CD4-positive, alpha-beta memory T cell (primary cell): Measurements from ENCODE around the gene STAT2. TPM values are rescaled to one million over a fixed set of nuclear protein-coding genes. Genes with fewer than 3 reads are reported as not detected.

Experiments
- CTCF ChIA-PET: fragments of 350-600 bp; sonication (Branson Sonifier 250); formaldehyde crosslinking; loops from one replicate; lab custom pipeline; 2021; ENCODE audit warnings: inconsistent platforms; ENCODE audit not compliant: partially characterized antibody; lab: Charles Lee
- POLR2A ChIA-PET: fragments of 350-600 bp; sonication (Branson Sonifier 250); formaldehyde crosslinking; loops from one replicate; lab custom pipeline; 2021; ENCODE audit not compliant: partially characterized antibody; lab: Charles Lee
- DNase-seq, 5 donors: peaks; one replicate each; pipeline versions ENCODE4 v3.0.0 to v3.0.0-alpha.2; 2020 to 2022; ENCODE audit warnings: mixed read lengths in 1 of 5
- H3K27ac ChIP-seq: one replicate; pipeline ENCODE4 v1.7.0; 2013; ENCODE audit warnings: low read depth, low read length
- H3K27me3 ChIP-seq: 2 replicates; pipeline ENCODE4 v1.7.0; 2013; ENCODE audit warnings: mild to moderate bottlenecking, low read length, moderate library complexity; ENCODE audit not compliant: insufficient read depth
- H3K36me3 ChIP-seq: 2 replicates; pipeline ENCODE4 v1.7.0; 2013; ENCODE audit warnings: mild to moderate bottlenecking, low read length, moderate library complexity; ENCODE audit not compliant: insufficient read depth
- H3K4me1 ChIP-seq: 2 replicates; pipeline ENCODE4 v1.7.0; 2013; ENCODE audit warnings: mild to moderate bottlenecking, low read length, moderate library complexity; ENCODE audit not compliant: insufficient read depth
- H3K4me3 ChIP-seq, 2 donors: one replicate each; pipeline ENCODE4 v1.7.0; 2013; ENCODE audit warnings: low read length in 2 of 2, mild to moderate bottlenecking in 1 of 2
- H3K9me3 ChIP-seq, 2 donors: one replicate each; pipeline ENCODE4 v1.7.0; 2013; ENCODE audit warnings: low read length in 2 of 2, control low read depth in 1 of 2; ENCODE audit not compliant: control insufficient read depth in 1 of 2
- H3K27ac Mint-ChIP-seq, 7 donors: one replicate each; pipeline ENCODE4 v1.8.0; 2020 to 2021; ENCODE audit warnings: mixed read lengths in 7 of 7, mild to moderate bottlenecking in 6 of 7, inconsistent platforms in 3 of 7, moderate library complexity in 3 of 7
- H3K27me3 Mint-ChIP-seq, 2 donors: one replicate each; pipeline ENCODE4 v1.8.0; 2020 to 2021; ENCODE audit warnings: mixed read lengths in 2 of 2
- H3K36me3 Mint-ChIP-seq, 2 donors: one replicate each; pipeline ENCODE4 v1.8.0; 2020 to 2021; ENCODE audit warnings: mixed read lengths in 2 of 2, inconsistent platforms in 1 of 2, mild to moderate bottlenecking in 1 of 2
- H3K4me1 Mint-ChIP-seq, 4 donors: one replicate each; pipeline ENCODE4 v1.8.0; 2020 to 2021; ENCODE audit warnings: mixed read lengths in 4 of 4, mild to moderate bottlenecking in 1 of 4
- H3K4me3 Mint-ChIP-seq, 8 donors: one replicate each; pipeline ENCODE4 v1.8.0; 2020 to 2021; ENCODE audit warnings: mixed read lengths in 8 of 8, mild to moderate bottlenecking in 7 of 8, moderate library complexity in 6 of 8, inconsistent platforms in 3 of 8
- H3K9me3 Mint-ChIP-seq, 8 donors: one replicate each; pipeline ENCODE4 v1.8.0; 2020 to 2021; ENCODE audit warnings: mixed read lengths in 8 of 8, mild to moderate bottlenecking in 5 of 8, inconsistent platforms in 3 of 8, moderate library complexity in 1 of 8
- intact Hi-C: fragments of 100-400 bp; cut with micrococcal nuclease; formaldehyde crosslinking; loops from one replicate; pipeline ENCODE4 v1.15.1; 2023
- polyA plus RNA-seq, 2 donors: library from polyadenylated mRNA; unstranded; fragments of 300-500 nt; fragmentation: Illumina TruSeq; gene quantifications; one replicate each; pipeline ENCODE4 v1.2.3, GENCODE V29; 2021
- total RNA-seq, 2 experiments: library from RNA; stranded (reverse); gene quantifications; one replicate each; pipeline ENCODE4 v1.2.3, GENCODE V29; 2021

Gene STAT2
- total and polyA plus RNA-seq, 4 experiments from 2014 or later = 74.4 to 193 (median 136) TPM

GRCh38 chr12:56392331-56392730 lies 32.4 kb upstream of the STAT2 start:
- no peaks in the 10 kb centered on the region for H3K4me1 ChIP-seq
- ChIA-PET POLR2A (no interaction called here), CTCF (interaction anchor here (0.7 kb wide), 1 partner anchor 194 kb away, joined by 3 read pairs; no protein-coding TSS in a partner anchor)
- Mint-ChIP-seq H3K4me1 (no peaks in the 10 kb centered on the region), H3K4me3 (no peak overlapping the region), H3K9me3 (no peaks in the 10 kb centered on the region), H3K27ac (no peak overlapping the region), H3K36me3 (no peaks in the 10 kb centered on the region), H3K27me3 (no peaks in the 10 kb centered on the region)
- H3K36me3 ChIP-seq = no peaks in the 10 kb centered on the region
- intact Hi-C loops = no loop called here
- no peaks in the 10 kb centered on the region for H3K27me3 ChIP-seq
- H3K27ac ChIP-seq = no peak overlapping the region
- H3K4me3 ChIP-seq = no peak overlapping the region
- DNase-seq = no peak
- H3K9me3 ChIP-seq = no peaks in the 10 kb centered on the region

- Histone ChIP-seq H3K36me3 (no peaks in the 10 kb centered on the region), H3K4me3 (no peak overlapping the region), H3K27ac (no peak overlapping the region), H3K27me3 (no peaks in the 10 kb centered on the region), H3K4me1 (no peaks in the 10 kb centered on the region), H3K9me3 (no peaks in the 10 kb centered on the region)
- intact Hi-C loops = no loop called here
- CTCF ChIA-PET = interaction anchor here (0.7 kb wide), 1 partner anchor 193 kb away, joined by 3 read pairs; no protein-coding TSS in a partner anchor
- DNase-seq = no peak
- POLR2A ChIA-PET = no interaction called here
- Mint-ChIP-seq H3K4me3 (no peak overlapping the region), H3K36me3 (no peaks in the 10 kb centered on the region), H3K4me1 (no peaks in the 10 kb centered on the region), H3K27ac (no peak overlapping the region), H3K27me3 (no peaks in the 10 kb centered on the region), H3K9me3 (peaks cover 0 to 1% (median 0%) of the 10 kb centered on the region in 8 donors)
These were observed 31.8 kb upstream of the STAT2 start for GRCh38 chr12:56391721-56392120.

DNA sequence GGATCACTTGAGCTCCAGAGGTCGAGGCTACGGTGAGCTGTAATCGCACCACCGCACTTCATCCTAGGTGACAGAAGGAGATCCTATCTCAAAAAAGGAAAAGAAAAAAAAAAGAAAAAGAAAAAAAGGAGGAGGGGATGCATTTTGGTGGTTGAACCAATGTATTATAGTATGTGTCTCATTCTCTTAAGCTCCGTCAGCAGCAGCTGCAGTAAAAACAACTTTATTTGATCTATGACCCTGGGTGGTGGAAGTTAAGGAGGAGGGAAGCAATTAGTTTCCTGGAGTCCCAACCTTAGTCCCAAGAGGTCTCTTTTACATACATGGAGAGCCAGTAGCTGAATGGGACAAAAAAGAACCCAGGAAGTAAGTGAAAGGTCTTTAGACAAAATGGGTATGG lies 29.5 kb upstream of the STAT2 start:
- Histone ChIP-seq H3K9me3 (no peaks in the 10 kb centered on the region), H3K4me1 (no peaks in the 10 kb centered on the region), H3K27me3 (no peaks in the 10 kb centered on the region), H3K36me3 (no peaks in the 10 kb centered on the region), H3K4me3 (no peak overlapping the region), H3K27ac (no peak overlapping the region)
- Mint-ChIP-seq H3K27ac (no peak overlapping the region), H3K27me3 (no peaks in the 10 kb centered on the region), H3K4me3 (no peak overlapping the region), H3K4me1 (no peaks in the 10 kb centered on the region), H3K36me3 (no peaks in the 10 kb centered on the region), H3K9me3 (peaks cover 0 to 1% (median 0%) of the 10 kb centered on the region in 8 donors)
- ChIA-PET POLR2A (no interaction called here), CTCF (no interaction called here)
- DNase-seq = no peak
- intact Hi-C loops = no loop called here

DNA sequence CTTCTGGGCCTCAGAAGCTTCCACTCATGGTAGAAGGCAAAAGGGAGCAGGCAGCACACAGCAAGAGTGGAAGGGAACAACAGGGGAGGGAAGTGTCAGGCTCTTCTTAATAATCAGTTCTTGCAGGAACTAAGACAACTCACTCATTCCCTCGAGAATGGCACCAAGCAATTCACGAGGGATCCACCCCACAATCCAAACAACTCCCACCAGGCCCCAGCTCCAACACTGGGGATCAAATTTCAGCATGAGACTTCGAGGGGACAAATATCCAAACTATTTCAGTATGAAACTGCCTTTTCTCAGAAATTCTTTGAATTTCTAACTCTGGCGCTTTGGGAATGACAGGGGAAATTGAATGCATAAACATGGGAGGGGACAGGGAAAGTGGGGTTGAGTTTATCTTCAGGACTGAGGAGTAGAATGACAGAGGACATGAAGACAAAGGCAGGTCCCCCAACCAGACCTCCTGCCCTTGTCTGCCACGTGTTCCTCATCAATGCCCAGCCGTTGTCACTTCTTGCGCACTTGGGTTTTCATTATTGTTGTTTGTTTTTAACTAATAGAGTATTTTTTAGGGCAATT lies 27.3 kb upstream of the STAT2 start:
- Histone ChIP-seq H3K27ac (no peak overlapping the region), H3K9me3 (no peaks in the 10 kb centered on the region), H3K27me3 (no peaks in the 10 kb centered on the region), H3K4me3 (no peak overlapping the region), H3K36me3 (no peaks in the 10 kb centered on the region), H3K4me1 (no peaks in the 10 kb centered on the region)
- Mint-ChIP-seq H3K36me3 (no peaks in the 10 kb centered on the region), H3K4me3 (no peak overlapping the region), H3K27me3 (no peaks in the 10 kb centered on the region), H3K4me1 (no peaks in the 10 kb centered on the region), H3K9me3 (peaks cover 0 to 1% (median 0%) of the 10 kb centered on the region in 8 donors), H3K27ac (no peak overlapping the region)
- ChIA-PET CTCF (no interaction called here), POLR2A (no interaction called here)
- no peak for DNase-seq
- intact Hi-C loops = no loop called here

DNA sequence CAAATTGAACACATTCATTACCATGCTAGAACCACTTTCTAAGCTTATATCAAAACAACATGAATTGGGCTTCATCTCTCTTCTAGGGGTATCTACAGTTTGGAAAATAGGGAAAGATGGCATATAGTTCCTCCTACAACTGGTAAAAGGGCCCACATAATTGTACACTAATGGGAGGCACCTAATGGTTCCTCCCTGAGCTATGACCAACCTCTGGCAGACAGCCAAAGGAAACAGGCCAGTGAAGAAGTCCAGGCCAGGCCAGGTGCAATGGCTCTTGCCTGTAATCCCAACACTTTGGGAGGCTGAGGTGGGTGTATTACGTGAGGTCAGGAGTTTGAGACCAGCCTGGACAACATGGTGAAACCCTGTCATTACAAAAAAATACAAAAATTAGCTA lies 26.0 kb upstream of the STAT2 start:
- CTCF ChIA-PET = no interaction called here
- Histone ChIP-seq H3K27me3 (no peaks in the 10 kb centered on the region), H3K9me3 (no peaks in the 10 kb centered on the region), H3K36me3 (no peaks in the 10 kb centered on the region), H3K4me1 (no peaks in the 10 kb centered on the region), H3K27ac (no peak overlapping the region), H3K4me3 (no peak overlapping the region)
- Mint-ChIP-seq H3K4me3 (no peak overlapping the region), H3K9me3 (peaks cover 0 to 1% (median 0%) of the 10 kb centered on the region in 8 donors), H3K4me1 (no peaks in the 10 kb centered on the region), H3K27ac (peak overlapping the region in 1 of 7 donors; percentile 22), H3K27me3 (peaks cover 0 to 5% of the 10 kb centered on the region in 2 donors), H3K36me3 (no peaks in the 10 kb centered on the region)
- DNase-seq = no peak
- intact Hi-C loops = no loop called here
- POLR2A ChIA-PET = no interaction called here

DNA sequence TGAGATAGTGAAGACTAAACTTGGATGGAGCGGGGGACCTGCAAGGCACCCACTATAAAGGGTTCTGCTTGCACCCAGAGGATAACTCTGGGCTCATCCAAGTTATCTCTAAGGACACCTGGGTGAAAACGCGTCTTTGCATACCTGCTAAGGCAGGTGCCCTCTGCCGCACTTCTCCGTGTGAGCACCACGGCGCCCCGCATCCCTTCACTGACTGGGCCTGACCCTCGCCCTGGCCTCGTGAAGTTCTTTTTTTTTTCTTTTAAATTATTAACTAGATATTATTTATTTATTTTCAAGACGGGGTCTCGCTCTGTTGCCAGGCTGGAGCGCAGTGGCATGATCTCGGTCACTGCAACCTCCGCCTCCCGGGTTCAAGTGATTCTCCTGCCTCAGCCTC lies 22.7 kb upstream of the STAT2 start:
- peaks cover 0 to 1% (median 0%) of the 10 kb centered on the region in 8 donors for H3K9me3 Mint-ChIP-seq
- ChIA-PET CTCF (interaction anchor here (1.2 to 1.6 kb wide), 2 partner anchors 15 to 82 kb away, joined by 3 to 4 read pairs; no protein-coding TSS in a partner anchor), POLR2A (no interaction called here)
- H3K27ac Mint-ChIP-seq = no peak overlapping the region
- H3K36me3 ChIP-seq = no peaks in the 10 kb centered on the region
- H3K27ac ChIP-seq = no peak overlapping the region
- intact Hi-C loops = no loop called here
- H3K36me3 Mint-ChIP-seq = no peaks in the 10 kb centered on the region
- no peak overlapping the region for H3K4me3 Mint-ChIP-seq
- H3K9me3 ChIP-seq = no peaks in the 10 kb centered on the region
- no peak for DNase-seq
- H3K27me3 Mint-ChIP-seq = peaks cover 0 to 6% of the 10 kb centered on the region in 2 donors
- no peak overlapping the region for H3K4me3 ChIP-seq
- no peaks in the 10 kb centered on the region for H3K4me1 Mint-ChIP-seq
- H3K4me1 ChIP-seq = no peaks in the 10 kb centered on the region
- H3K27me3 ChIP-seq = no peaks in the 10 kb centered on the region

DNA sequence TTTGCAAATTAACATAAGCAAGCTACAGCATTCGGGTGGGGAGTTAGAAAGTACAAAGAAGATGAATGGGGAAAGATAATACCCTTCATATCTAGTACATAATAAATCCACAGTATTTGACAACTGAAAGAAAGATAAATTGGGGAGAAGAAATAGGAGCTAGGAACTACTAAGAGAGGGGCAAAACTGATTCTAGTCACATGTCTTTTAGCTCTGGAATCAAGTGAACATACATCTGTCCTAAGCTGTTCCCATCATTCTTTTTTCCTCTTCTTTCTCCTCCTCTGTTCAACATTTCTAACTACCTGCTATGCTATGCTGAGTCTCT lies 18.0 kb upstream of the STAT2 start:
- ChIA-PET POLR2A (no interaction called here), CTCF (no interaction called here)
- Mint-ChIP-seq H3K9me3 (no peaks in the 10 kb centered on the region), H3K27me3 (peaks cover 0 to 6% of the 10 kb centered on the region in 2 donors), H3K36me3 (no peaks in the 10 kb centered on the region), H3K4me1 (no peaks in the 10 kb centered on the region), H3K4me3 (no peak overlapping the region), H3K27ac (no peak overlapping the region)
- Histone ChIP-seq H3K27me3 (no peaks in the 10 kb centered on the region), H3K36me3 (no peaks in the 10 kb centered on the region), H3K27ac (no peak overlapping the region), H3K4me3 (no peak overlapping the region), H3K9me3 (no peaks in the 10 kb centered on the region), H3K4me1 (no peaks in the 10 kb centered on the region)
- intact Hi-C loops = no loop called here
- no peak for DNase-seq
